ENCODE measurements around the gene CEPT1. TPM values are rescaled to one million over a fixed set of nuclear protein-coding genes. Genes with fewer than 3 reads are reported as not detected.
A peak's percentile ranks its signal among the peaks of the same experiment; 100 is the strongest.

Gene CEPT1
- total and polyA plus RNA-seq, 2 experiments from 2014 or later = 22.3 to 51.7 TPM

DNA sequence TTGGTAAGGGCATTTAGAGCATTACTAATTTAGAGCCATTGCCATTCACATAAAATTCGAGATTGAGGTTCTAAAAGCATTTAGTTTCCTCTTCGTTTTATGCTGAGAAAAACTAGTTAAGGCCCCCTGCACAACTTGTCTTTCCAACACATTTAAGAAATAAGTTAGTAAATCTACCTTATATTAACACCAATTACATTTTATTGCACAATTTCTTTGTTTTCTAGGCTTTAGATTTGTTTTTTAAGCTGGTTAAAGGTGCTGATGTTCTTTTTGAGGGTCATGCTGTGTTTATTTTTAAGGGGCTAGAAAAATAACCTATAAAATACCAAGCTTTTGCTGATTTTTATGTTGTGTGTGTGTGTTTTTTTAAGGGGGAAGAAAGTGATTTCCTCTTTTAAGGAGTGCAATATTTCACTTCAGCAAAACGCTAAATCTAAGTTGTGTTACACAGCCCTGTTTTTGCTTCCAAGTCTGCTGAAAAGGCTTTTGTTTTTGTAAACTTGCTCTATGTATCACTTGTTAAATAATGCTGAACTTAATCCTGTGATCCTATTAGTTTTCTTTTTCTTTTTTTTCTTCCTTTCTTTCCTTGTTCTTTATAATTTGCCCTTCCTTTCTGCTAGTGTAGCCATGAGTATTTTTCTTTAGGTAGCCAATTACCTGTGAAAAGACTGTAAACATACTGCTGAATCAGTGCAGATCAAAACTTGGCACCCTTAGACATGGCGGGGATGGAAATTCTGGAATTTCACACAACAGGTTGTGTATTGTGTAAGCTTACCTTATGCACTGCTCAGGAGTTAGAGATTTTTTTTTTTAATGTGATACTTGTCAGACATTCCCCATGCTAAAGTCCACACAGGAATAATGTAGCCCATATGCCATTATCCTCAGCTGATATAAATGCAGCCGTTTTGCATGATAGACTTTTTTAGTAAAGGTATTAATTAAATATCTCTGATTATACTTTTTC is 1.5 kb downstream of the CEPT1 start:
- no peaks in the 10 kb centered on the region for H3K27me3 ChIP-seq
- no peaks in the 10 kb centered on the region for H3K9me2 ChIP-seq (replicated peaks; ENCODE audit: insufficient read depth)
- peak overlapping the region; percentile 78 for H3K4me3 ChIP-seq
- peak overlapping the region; percentile 96 for H3K27ac ChIP-seq
- peak overlapping the region; percentile 86 for H2AFZ ChIP-seq
- no peaks in the 10 kb centered on the region for H3K9me3 ChIP-seq (ENCODE audit: low read depth)
- H4K20me1 ChIP-seq (ENCODE audit: insufficient read depth, poor library complexity, severe bottlenecking) = peaks cover 2% of the 10 kb centered on the region
- no peak for TF ChIP-seq CTCF (IDR thresholded peaks at IDR 0.05; ENCODE audit: poor library complexity)
- no peak for TF ChIP-seq EZH2phosphoT487 (IDR thresholded peaks at IDR 0.05; ENCODE audit: low read depth, severe bottlenecking, unreplicated experiment)
- no peak for TF ChIP-seq EZH2 (IDR thresholded peaks at IDR 0.05; ENCODE audit: borderline replicate concordance)
- no peaks in the 10 kb centered on the region for H3K36me3 ChIP-seq (replicated peaks; ENCODE audit: insufficient read depth, low read depth)
- 54% methylated on average over 5 of the region's 5 CpGs for WGBS (ENCODE audit: low lambda C conversion rate, missing lambda C conversion rate)
- H3K79me2 ChIP-seq = peaks cover 77% of the 10 kb centered on the region
- H3K4me1 ChIP-seq (ENCODE audit: insufficient read depth) = peaks cover 26% of the 10 kb centered on the region
- peak overlapping the region; percentile 81 for H3K4me2 ChIP-seq
- DNase-seq (ENCODE audit: low spot score) = peak; percentile 7

- no peaks in the 10 kb centered on the region for H3K9me2 ChIP-seq (replicated peaks; ENCODE audit: insufficient read depth)
- WGBS (ENCODE audit: low lambda C conversion rate, missing lambda C conversion rate) = 58% methylated on average over 5 of the region's 5 CpGs
- no peak overlapping the region for H2AFZ ChIP-seq
- no peaks in the 10 kb centered on the region for H3K9me3 ChIP-seq (ENCODE audit: low read depth)
- H3K4me3 ChIP-seq = no peak overlapping the region
- H4K20me1 ChIP-seq (ENCODE audit: insufficient read depth, poor library complexity, severe bottlenecking) = peaks cover 5% of the 10 kb centered on the region
- H3K4me2 ChIP-seq = peak overlapping the region; percentile 81
- H3K4me1 ChIP-seq (ENCODE audit: insufficient read depth) = peaks cover 26% of the 10 kb centered on the region
- H3K27me3 ChIP-seq = no peaks in the 10 kb centered on the region
- H3K79me2 ChIP-seq = peaks cover 83% of the 10 kb centered on the region
- H3K27ac ChIP-seq = peak overlapping the region; percentile 11
- H3K36me3 ChIP-seq (replicated peaks; ENCODE audit: insufficient read depth, low read depth) = no peaks in the 10 kb centered on the region
- TF ChIP-seq EZH2 (IDR thresholded peaks at IDR 0.05; ENCODE audit: borderline replicate concordance) (no peak), EZH2phosphoT487 (IDR thresholded peaks at IDR 0.05; ENCODE audit: low read depth, severe bottlenecking, unreplicated experiment) (no peak), CTCF (IDR thresholded peaks at IDR 0.05; ENCODE audit: poor library complexity) (no peak)
- no peak for DNase-seq (ENCODE audit: low spot score)
Measured at GRCh38 chr1:111142356-111142975, 2.4 kb downstream of the CEPT1 start.

DNA sequence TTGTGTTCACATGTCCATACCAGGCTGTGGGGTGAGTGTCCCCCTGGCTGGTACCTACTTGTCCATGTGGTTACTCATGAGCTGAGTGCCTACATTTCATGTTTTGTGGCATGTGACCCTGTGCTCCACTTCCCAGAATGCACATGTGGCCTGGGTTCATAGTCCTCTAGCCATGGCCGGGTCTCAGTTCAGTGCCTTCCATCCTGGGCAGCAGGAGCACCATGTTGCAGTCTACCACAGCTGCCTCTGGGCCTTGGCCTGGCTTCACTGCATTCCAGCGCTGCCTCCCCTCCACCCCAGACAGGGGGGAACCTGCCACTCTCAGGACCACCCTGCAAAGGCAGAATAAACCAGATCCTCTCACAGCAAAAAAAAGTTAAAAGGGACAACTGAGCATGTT is 5.5 kb downstream of the CEPT1 start:
- Histone ChIP-seq H2AFZ (no peak overlapping the region), H3K79me2 (peaks cover 97% of the 10 kb centered on the region), H4K20me1 (ENCODE audit: insufficient read depth, poor library complexity, severe bottlenecking) (peaks cover 6% of the 10 kb centered on the region), H3K27ac (no peak overlapping the region), H3K36me3 (replicated peaks; ENCODE audit: insufficient read depth, low read depth) (no peaks in the 10 kb centered on the region), H3K4me1 (ENCODE audit: insufficient read depth) (peaks cover 18% of the 10 kb centered on the region), H3K4me3 (no peak overlapping the region), H3K27me3 (no peaks in the 10 kb centered on the region), H3K9me3 (ENCODE audit: low read depth) (no peaks in the 10 kb centered on the region), H3K9me2 (replicated peaks; ENCODE audit: insufficient read depth) (no peaks in the 10 kb centered on the region), H3K4me2 (no peak overlapping the region)
- WGBS (ENCODE audit: low lambda C conversion rate, missing lambda C conversion rate) = 95% methylated on average over 2 of the region's 2 CpGs
- TF ChIP-seq EZH2phosphoT487 (IDR thresholded peaks at IDR 0.05; ENCODE audit: low read depth, severe bottlenecking, unreplicated experiment) (no peak), CTCF (IDR thresholded peaks at IDR 0.05; ENCODE audit: poor library complexity) (no peak), EZH2 (IDR thresholded peaks at IDR 0.05; ENCODE audit: borderline replicate concordance) (no peak)
- no peak for DNase-seq (ENCODE audit: low spot score)

All from hepatocyte (in vitro differentiated cells).